Esophagus muscularis mucosa (tissue), 4 donors: ENCODE results near the gene AMHR2. TPM values are rescaled to one million over a fixed set of nuclear protein-coding genes. Genes with fewer than 3 reads are reported as not detected.
"Not testable (repeated sequence)": the region's sequence is repeated elsewhere in the genome, so short reads cannot be mapped to it uniquely, and the experiment has no call there.

Source experiments
- DNase-seq: peaks from one replicate; pipeline ENCODE4 v3.0.0-alpha.2; 2017; ENCODE audit errors: extremely low spot score
- H3K27ac ChIP-seq, 4 donors: fragments of 200-600 bp; sonication (generic); replicated peaks in 1 of 4; 1 replicate in 3 of 4; 2 replicates in 1 of 4; pipeline ENCODE4 v1.5.1; 2016 to 2019; ENCODE audit warnings: mild to moderate bottlenecking in 1 of 4
- H3K27me3 ChIP-seq, 4 donors: fragments of 200-600 bp; sonication (generic); one replicate each; pipeline versions ENCODE4 v1.5.1 to v1.6.0; 2016 to 2019
- H3K36me3 ChIP-seq, 4 donors: fragments of 200-600 bp; sonication (generic); one replicate each; pipeline ENCODE4 v1.5.1; 2016 to 2019
- H3K4me1 ChIP-seq, 4 donors: fragments of 200-600 bp; sonication (generic); one replicate each; pipeline ENCODE4 v1.5.1; 2016 to 2019
- H3K4me3 ChIP-seq, 4 donors: fragments of 200-600 bp; sonication (generic); 1 replicate in 2 of 4; 2 replicates in 2 of 4; pipeline ENCODE4 v1.5.1; 2016 to 2019; ENCODE audit warnings: mild to moderate bottlenecking in 4 of 4, moderate library complexity in 1 of 4
- H3K9me3 ChIP-seq, 4 donors: fragments of 200-600 bp; sonication (generic); 1 replicate in 3 of 4; 2 replicates in 1 of 4; pipeline ENCODE4 v1.5.1; 2016 to 2019
- EP300 ChIP-seq: sonication (generic); formaldehyde crosslinking; IDR thresholded peaks from one replicate; pipeline ENCODE4 v1.6.1; 2017; ENCODE audit warnings: antibody characterized with exemption
- POLR2A ChIP-seq: fragments of 450-650 bp; IDR thresholded peaks from one replicate; pipeline ENCODE4 v1.6.1; 2017; ENCODE audit warnings: antibody characterized with exemption, moderate library complexity, mild to moderate bottlenecking, low read depth
- POLR2AphosphoS5 ChIP-seq, 2 donors: sonication (generic); formaldehyde crosslinking; IDR thresholded peaks; one replicate each; pipeline ENCODE4 v1.6.1; 2017; ENCODE audit warnings: antibody characterized with exemption in 2 of 2
- WGBS: methylation state at CpG from one replicate; pipeline ENCODE4 v1.1.5; 2018; 5-methylcytosine and 5-hydroxymethylcytosine counted together
- intact Hi-C: fragments of 100-400 bp; cut with DNase I; formaldehyde crosslinking; loops from one replicate; pipeline ENCODE4 v1.15.1; 2023
- total RNA-seq, 4 donors: library from RNA; depleted of rRNA; stranded (reverse); fragments of >200 nt; gene quantifications; one replicate each; pipeline versions ENCODE4 v1.1.0 to v1.2.1, GENCODE V29; 2016
- TF ChIP-seq, protein P1 (sequence below), 3 experiments: fragments of 200-600 bp in 2 of 3; fragments of 450-650 bp in 1 of 3; sonication (generic) in 2 of 3; IDR thresholded peaks; one replicate each; pipeline ENCODE4 v1.5.1; 2017 to 2019; ENCODE audit warnings: antibody characterized with exemption in 3 of 3, mild to moderate bottlenecking in 2 of 3, moderate library complexity in 1 of 3

AMHR2 gene
- total RNA-seq, 4 donors from 2014 or later: 0.33 to 0.92 TPM; not detected in 2

DNA sequence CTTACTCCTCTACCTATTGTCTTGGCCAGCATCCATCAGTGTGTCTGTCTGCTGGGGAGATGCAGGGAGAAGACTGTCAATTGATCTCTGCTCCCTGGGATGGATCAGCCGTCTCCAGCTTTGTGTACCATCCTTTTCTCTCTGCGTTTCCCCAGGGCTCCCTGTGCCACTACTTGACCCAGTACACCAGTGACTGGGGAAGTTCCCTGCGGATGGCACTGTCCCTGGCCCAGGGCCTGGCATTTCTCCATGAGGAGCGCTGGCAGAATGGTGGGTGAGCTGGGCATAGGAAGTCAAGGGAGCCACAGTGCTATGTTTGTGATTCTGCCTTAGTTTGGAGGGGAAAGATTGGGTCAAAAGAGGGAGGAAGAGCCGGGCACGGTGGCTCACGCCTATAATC lies 5.1 kb downstream of the AMHR2 start:
- no peak for DNase-seq

DNA sequence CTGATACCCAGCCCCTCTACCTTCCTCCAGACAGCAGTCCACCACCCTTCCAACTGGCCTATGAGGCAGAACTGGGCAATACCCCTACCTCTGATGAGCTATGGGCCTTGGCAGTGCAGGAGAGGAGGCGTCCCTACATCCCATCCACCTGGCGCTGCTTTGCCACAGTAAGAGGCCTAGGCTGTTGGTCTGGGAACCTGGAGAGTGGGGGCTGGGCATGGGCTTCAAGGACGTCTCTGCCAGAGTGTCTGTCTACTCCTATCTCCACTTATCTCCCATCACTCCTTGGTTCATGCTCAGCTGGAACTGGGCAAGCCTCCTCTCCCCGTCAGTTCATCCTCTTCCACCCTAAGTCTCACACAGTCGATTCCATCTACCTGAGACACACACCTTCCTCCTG lies 6.5 kb downstream of the AMHR2 start:
- 94% methylated on average over 5 of the region's 5 CpGs for WGBS
- intact Hi-C loops: no loop called here
- DNase-seq: no peak
- Histone ChIP-seq H3K27ac (no peak overlapping the region), H3K9me3 (no peaks in the 10 kb centered on the region), H3K36me3 (no peaks in the 10 kb centered on the region), H3K4me3 (no peak overlapping the region), H3K27me3 (no peaks in the 10 kb centered on the region), H3K4me1 (no peaks in the 10 kb centered on the region)
- TF ChIP-seq POLR2AphosphoS5 (IDR thresholded peaks at IDR 0.05) (no peak), POLR2A (no peak), EP300 (no peak)
- TF ChIP-seq, protein P1, sequence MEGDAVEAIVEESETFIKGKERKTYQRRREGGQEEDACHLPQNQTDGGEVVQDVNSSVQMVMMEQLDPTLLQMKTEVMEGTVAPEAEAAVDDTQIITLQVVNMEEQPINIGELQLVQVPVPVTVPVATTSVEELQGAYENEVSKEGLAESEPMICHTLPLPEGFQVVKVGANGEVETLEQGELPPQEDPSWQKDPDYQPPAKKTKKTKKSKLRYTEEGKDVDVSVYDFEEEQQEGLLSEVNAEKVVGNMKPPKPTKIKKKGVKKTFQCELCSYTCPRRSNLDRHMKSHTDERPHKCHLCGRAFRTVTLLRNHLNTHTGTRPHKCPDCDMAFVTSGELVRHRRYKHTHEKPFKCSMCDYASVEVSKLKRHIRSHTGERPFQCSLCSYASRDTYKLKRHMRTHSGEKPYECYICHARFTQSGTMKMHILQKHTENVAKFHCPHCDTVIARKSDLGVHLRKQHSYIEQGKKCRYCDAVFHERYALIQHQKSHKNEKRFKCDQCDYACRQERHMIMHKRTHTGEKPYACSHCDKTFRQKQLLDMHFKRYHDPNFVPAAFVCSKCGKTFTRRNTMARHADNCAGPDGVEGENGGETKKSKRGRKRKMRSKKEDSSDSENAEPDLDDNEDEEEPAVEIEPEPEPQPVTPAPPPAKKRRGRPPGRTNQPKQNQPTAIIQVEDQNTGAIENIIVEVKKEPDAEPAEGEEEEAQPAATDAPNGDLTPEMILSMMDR (IDR thresholded peaks at IDR 0.05): no peak

More for the DNA sequence above, 5.1 kb downstream of the AMHR2 start:
- no peak for TF ChIP-seq EP300
- TF ChIP-seq POLR2A: no peak
- no peak for TF ChIP-seq POLR2AphosphoS5 (IDR thresholded peaks at IDR 0.05)
- TF ChIP-seq, protein P1 (IDR thresholded peaks at IDR 0.05): no peak
- Histone ChIP-seq H3K9me3 (no peaks in the 10 kb centered on the region), H3K4me1 (no peaks in the 10 kb centered on the region), H3K27me3 (no peaks in the 10 kb centered on the region), H3K4me3 (no peak overlapping the region), H3K36me3 (no peaks in the 10 kb centered on the region), H3K27ac (no peak overlapping the region)
- intact Hi-C loops: no loop called here
- 94% methylated on average over 7 of the region's 7 CpGs for WGBS

DNA sequence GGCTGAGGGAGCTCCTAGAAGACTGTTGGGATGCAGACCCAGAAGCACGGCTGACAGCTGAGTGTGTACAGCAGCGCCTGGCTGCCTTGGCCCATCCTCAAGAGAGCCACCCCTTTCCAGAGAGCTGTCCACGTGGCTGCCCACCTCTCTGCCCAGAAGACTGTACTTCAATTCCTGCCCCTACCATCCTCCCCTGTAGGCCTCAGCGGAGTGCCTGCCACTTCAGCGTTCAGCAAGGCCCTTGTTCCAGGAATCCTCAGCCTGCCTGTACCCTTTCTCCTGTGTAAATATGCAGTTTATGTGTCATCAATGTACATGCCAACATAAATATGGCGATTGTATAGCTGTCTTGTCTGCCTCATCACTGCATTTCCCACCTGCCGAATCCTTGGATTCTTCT lies 7.5 kb downstream of the AMHR2 start:
- TF ChIP-seq POLR2AphosphoS5 (IDR thresholded peaks at IDR 0.05) (no peak), POLR2A (no peak), EP300 (no peak)
- TF ChIP-seq, protein P1 (IDR thresholded peaks at IDR 0.05): no peak
- intact Hi-C loops: no loop called here
- H3K4me3 ChIP-seq: no peak overlapping the region
- no peaks in the 10 kb centered on the region for H3K27me3 ChIP-seq
- no peaks in the 10 kb centered on the region for H3K36me3 ChIP-seq
- 71% methylated on average over 7 of the region's 7 CpGs for WGBS
- H3K27ac ChIP-seq: no peak overlapping the region
- H3K4me1 ChIP-seq: no peaks in the 10 kb centered on the region
- DNase-seq: no peak
- H3K9me3 ChIP-seq: no peaks in the 10 kb centered on the region

GRCh38 chr12:53435326-53435725 lies 11.7 kb downstream of the AMHR2 start:
- intact Hi-C loops, H3K4me3 ChIP-seq, H3K27ac ChIP-seq, H3K4me1 ChIP-seq, DNase-seq, H3K36me3 ChIP-seq, H3K27me3 ChIP-seq, H3K9me3 ChIP-seq: not testable (repeated sequence)
- 87% methylated on average over 9 of the region's 9 CpGs for WGBS

GRCh38 chr12:53439582-53439981 lies 15.9 kb downstream of the AMHR2 start:
- H3K27ac ChIP-seq, H3K27me3 ChIP-seq, H3K4me3 ChIP-seq, intact Hi-C loops, DNase-seq, H3K9me3 ChIP-seq: not testable (repeated sequence)
- Histone ChIP-seq H3K4me1 (peaks cover 16 to 36% (median 31%) of the 10 kb centered on the region in 4 donors), H3K36me3 (peaks cover 3 to 20% (median 11%) of the 10 kb centered on the region in 4 donors)

- H3K4me1 ChIP-seq: peaks cover 16 to 44% (median 41%) of the 10 kb centered on the region in 4 donors
- H3K9me3 ChIP-seq: no peaks in the 10 kb centered on the region
- peaks cover 15 to 36% (median 24%) of the 10 kb centered on the region in 4 donors for H3K36me3 ChIP-seq
- no peaks in the 10 kb centered on the region for H3K27me3 ChIP-seq
- intact Hi-C loops: no loop called here
- DNase-seq: peak; percentile 100
- TF ChIP-seq POLR2AphosphoS5 (IDR thresholded peaks at IDR 0.05) (peak; percentile 97 to 99), POLR2A (peak; percentile 90), EP300 (no peak)
- TF ChIP-seq, protein P1 (IDR thresholded peaks at IDR 0.05): peak in 1 of 3 experiments; percentile 16
- H3K27ac ChIP-seq: peak within 1 kb of the TSS; percentile 85 to 91 (median 89)
- WGBS: 2% methylated on average over 22 of the region's 31 CpGs
- peak within 1 kb of the TSS; percentile 66 to 79 (median 70) for H3K4me3 ChIP-seq
Measured at GRCh38 chr12:53441040-53441833, 17.6 kb downstream of the AMHR2 start, which contains the start of gene PRR13. Gene PRR13 (plus strand): TSS chr12:53441734. CDS start chr12:53442715, 981 bp downstream.
